ENCODE data around the gene CAMTA1. TPM values are rescaled to one million over a fixed set of nuclear protein-coding genes. Genes with fewer than 3 reads are reported as not detected.

Gene CAMTA1
- total RNA-seq, 1 donor from 2014 or later: 72.4 TPM

GRCh38 chr1:7004181-7004580 lies 218.9 kb downstream of the CAMTA1 start:
- DNase-seq (ENCODE audit: low spot score) (no peak), ATAC-seq (no peak)
- intact Hi-C loops (cut with DNase I): no loop called here

- no peak for ATAC-seq
- intact Hi-C loops (cut with DNase I): no loop called here
- no peak for DNase-seq (ENCODE audit: low spot score)
Observed at GRCh38 chr1:7005762-7006161, 220.5 kb downstream of the CAMTA1 start.

GRCh38 chr1:7006996-7007871 lies 222.0 kb downstream of the CAMTA1 start:
- DNase-seq (ENCODE audit: low spot score): no peak

GRCh38 chr1:7007902-7008301 lies 222.6 kb downstream of the CAMTA1 start:
- ATAC-seq (no peak), DNase-seq (ENCODE audit: low spot score) (no peak)
- intact Hi-C loops (cut with DNase I): no loop called here

More at GRCh38 chr1:7006996-7007871, 222.0 kb downstream of the CAMTA1 start:
- intact Hi-C loops (cut with DNase I): no loop called here
- no peak for ATAC-seq

GRCh38 chr1:7008331-7008730 lies 223.1 kb downstream of the CAMTA1 start:
- no peak for ATAC-seq
- intact Hi-C loops (cut with DNase I): no loop called here
- DNase-seq (ENCODE audit: low spot score): no peak

- ATAC-seq (no peak), DNase-seq (ENCODE audit: low spot score) (no peak)
Observed at GRCh38 chr1:7008975-7009740, 223.9 kb downstream of the CAMTA1 start.

GRCh38 chr1:7009741-7010525 lies 224.7 kb downstream of the CAMTA1 start:
- DNase-seq (ENCODE audit: low spot score) (no peak), ATAC-seq (no peak)
- intact Hi-C loops (cut with DNase I): no loop called here

More at GRCh38 chr1:7008975-7009740, 223.9 kb downstream of the CAMTA1 start:
- intact Hi-C loops (cut with DNase I): no loop called here

- DNase-seq (ENCODE audit: low spot score) (no peak), ATAC-seq (no peak)
- intact Hi-C loops (cut with DNase I): no loop called here
Observed at GRCh38 chr1:7010534-7011200, 225.4 kb downstream of the CAMTA1 start.

- intact Hi-C loops (cut with DNase I): no loop called here
- no peak for DNase-seq (ENCODE audit: low spot score)
- ATAC-seq: no peak
Observed at GRCh38 chr1:7011826-7012225, 226.6 kb downstream of the CAMTA1 start.

- intact Hi-C loops (cut with DNase I): no loop called here
- no peak for ATAC-seq
- DNase-seq (ENCODE audit: low spot score): no peak
Observed at GRCh38 chr1:7012461-7012924, 227.2 kb downstream of the CAMTA1 start.

- intact Hi-C loops (cut with DNase I): no loop called here
- ATAC-seq: no peak
Observed at GRCh38 chr1:7013833-7014639, 228.8 kb downstream of the CAMTA1 start.

GRCh38 chr1:7014640-7014930 lies 229.3 kb downstream of the CAMTA1 start:
- intact Hi-C loops (cut with DNase I): no loop called here
- no peak for ATAC-seq
- no peak for DNase-seq (ENCODE audit: low spot score)

More at GRCh38 chr1:7013833-7014639, 228.8 kb downstream of the CAMTA1 start:
- DNase-seq (ENCODE audit: low spot score): no peak

- no peak for DNase-seq (ENCODE audit: low spot score)
Observed at GRCh38 chr1:7015022-7015421, 229.8 kb downstream of the CAMTA1 start.

GRCh38 chr1:7018351-7018750 lies 233.1 kb downstream of the CAMTA1 start:
- intact Hi-C loops (cut with DNase I): no loop called here
- no peak for DNase-seq (ENCODE audit: low spot score)
- ATAC-seq: no peak

More at GRCh38 chr1:7015022-7015421, 229.8 kb downstream of the CAMTA1 start:
- intact Hi-C loops (cut with DNase I): no loop called here
- no peak for ATAC-seq

- no peak for ATAC-seq
- DNase-seq (ENCODE audit: low spot score): no peak
- intact Hi-C loops (cut with DNase I): no loop called here
Observed at GRCh38 chr1:7018826-7019225, 233.6 kb downstream of the CAMTA1 start.

GRCh38 chr1:7019510-7019909 lies 234.3 kb downstream of the CAMTA1 start:
- intact Hi-C loops (cut with DNase I): no loop called here
- DNase-seq (ENCODE audit: low spot score) (no peak), ATAC-seq (no peak)

GRCh38 chr1:7022058-7022457 lies 236.8 kb downstream of the CAMTA1 start:
- DNase-seq (ENCODE audit: low spot score) (no peak), ATAC-seq (no peak)
- intact Hi-C loops (cut with DNase I): no loop called here

GRCh38 chr1:7025013-7025412 lies 239.8 kb downstream of the CAMTA1 start:
- intact Hi-C loops (cut with DNase I): no loop called here
- no peak for ATAC-seq
- DNase-seq (ENCODE audit: low spot score): no peak

Measured in sciatic nerve (tissue), 2 donors.